Inflammatory macrophage (primary cell): ENCODE results near the gene KSR2.

ENCODE experiments used
- DNase-seq, 2 donors: peaks; one replicate each; pipeline ENCODE4 v3.0.0-alpha.2; 2020 to 2022

The KSR2 gene

GRCh38 chr12:117521346-117521745 is 447.4 kb downstream of the KSR2 start:
- DNase-seq = peak; percentile 85 to 90

GRCh38 chr12:117518594-117519270 is 450.1 kb downstream of the KSR2 start:
- DNase-seq = no peak

GRCh38 chr12:117517219-117517739 is 451.5 kb downstream of the KSR2 start:
- no peak for DNase-seq

DNA sequence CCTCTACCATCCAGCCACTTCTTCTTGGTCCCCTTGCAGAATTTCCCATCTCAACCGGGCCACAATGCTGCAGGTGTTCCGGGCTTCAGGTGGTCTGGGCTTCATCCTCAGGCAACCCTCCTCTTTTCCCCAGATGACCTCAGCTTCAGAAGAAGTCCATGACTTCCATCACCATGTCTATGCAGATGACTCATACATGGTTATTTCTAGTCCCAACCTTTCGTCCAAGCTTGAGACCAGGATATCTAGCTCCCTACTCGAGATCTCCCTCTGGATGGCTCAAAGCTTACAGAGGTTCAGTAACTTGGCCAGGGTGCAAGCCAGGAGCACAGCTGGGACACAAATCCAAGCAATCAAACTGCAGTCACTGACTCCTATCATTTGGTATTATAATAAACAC is 452.8 kb downstream of the KSR2 start:
- DNase-seq = no peak

DNA sequence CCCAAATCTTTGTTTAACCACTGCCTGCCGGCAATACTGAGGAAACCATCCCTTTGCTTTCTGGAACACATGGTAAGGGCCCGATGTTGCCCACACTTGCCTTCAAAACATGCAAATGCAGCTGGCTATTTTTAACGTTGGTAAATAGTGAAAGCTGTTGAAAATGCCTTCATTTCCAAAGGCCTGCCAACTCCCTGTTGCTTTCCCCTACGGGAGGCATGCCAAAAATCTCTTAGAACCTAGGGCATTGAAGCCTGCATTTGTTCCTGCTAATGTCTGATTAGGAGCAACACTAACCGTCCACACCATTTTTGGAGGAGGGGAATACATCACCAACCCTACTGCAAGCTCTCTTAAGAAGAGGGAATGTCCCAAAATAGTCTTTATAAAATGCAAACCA is 454.8 kb downstream of the KSR2 start:
- DNase-seq = no peak

DNA sequence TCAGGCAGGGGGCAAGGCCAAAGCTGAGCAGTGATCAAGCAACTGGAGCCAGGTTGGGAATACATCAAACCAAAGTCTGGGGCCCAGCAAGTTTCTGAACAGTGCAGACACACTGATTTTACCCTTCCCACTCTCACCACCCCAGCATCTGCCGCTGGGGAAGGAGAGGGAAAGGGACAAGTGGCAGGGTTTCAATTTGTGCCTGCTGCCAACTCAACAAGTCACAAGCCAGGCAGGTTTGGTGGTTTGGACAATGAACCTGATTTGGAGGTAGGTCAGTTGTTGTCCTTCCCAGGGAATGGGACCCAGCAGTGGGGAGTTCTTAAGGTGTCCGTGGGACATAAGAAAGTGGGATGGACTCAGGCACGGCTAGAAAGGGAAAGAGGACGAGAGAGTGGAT is 455.4 kb downstream of the KSR2 start:
- DNase-seq = no peak

- no peak for DNase-seq
These were observed 460.3 kb downstream of the KSR2 start for GRCh38 chr12:117508468-117508867.

DNA sequence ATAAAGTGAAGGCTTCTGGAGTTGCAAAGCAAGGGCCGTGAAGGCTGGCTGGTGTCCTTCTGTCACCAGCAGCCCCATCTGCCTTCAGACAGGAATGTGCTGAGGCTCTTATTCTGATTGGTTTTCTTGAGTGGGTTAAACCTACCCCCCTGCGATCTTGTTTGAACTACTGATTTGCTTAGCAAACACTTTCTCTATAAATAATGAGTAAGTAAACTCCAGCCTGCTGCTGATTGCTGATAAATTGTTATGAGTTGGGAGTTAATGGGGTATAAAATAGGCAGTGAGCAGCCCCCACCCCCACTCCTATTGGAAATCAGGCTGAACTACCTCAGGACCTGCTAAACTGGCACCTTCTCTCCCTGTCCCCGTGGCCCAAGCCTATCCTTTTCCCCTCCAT is 461.2 kb downstream of the KSR2 start:
- DNase-seq = no peak

- no peak for DNase-seq
These were observed 462.5 kb downstream of the KSR2 start for GRCh38 chr12:117506333-117506732.

DNA sequence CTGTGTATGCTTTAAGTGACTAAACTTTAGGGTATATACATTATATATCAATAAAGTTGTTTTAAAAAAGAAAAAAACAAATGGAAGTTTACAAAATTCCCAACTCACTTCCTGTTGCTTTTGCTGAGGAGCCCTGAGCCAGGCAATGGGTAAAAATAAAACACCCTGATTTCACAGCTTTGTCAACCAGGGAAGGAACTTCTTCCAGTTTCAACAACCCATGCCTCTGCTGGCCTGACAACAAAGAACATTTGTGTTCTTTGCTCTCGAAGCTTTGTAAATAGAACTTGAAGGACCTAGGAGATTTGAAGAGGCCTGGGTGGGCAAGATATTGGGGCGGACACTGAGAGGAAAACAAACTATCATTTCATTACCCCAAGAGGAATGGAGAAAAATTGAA is 466.2 kb downstream of the KSR2 start:
- peak in 1 of 2 donors; percentile 2 for DNase-seq

GRCh38 chr12:117502233-117502632 is 466.6 kb downstream of the KSR2 start:
- DNase-seq = no peak

DNA sequence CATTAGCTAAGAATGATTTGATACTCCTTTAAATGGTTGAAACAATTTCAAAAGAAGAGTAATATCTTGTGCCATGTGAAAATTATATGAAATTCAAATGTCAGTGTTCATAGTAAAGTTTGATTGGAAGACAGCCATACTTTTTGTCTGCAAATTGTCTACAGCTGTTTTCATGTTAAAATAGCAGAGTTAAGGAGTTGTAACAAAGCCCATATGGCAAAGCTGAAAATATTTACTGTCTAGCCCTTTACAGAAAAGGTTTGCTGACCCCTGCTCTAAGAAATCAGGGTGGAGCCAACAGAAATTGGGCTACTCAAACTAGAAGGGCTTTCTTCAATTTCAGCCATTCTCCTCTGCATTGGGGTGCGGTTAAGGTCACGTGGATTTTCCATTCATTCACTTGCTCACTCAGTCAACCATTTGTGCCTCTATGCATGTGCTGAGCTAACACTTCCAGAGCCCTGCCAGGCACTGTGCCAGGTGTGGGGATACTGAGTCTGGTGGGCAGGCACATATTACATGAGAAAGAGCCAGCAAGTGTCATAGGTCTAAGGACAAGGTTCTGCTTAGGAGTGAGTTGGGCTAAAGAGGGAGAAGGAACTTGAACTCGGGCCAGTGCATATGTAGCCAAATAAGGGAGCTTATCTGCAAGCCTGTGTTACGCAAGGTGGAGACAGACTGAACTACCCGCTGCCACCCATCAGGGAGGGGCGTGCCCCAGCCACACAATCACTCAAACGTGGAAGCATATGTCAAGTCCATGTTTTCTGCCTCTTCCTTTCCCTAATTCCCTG is 467.5 kb downstream of the KSR2 start:
- peak; percentile 7 to 18 for DNase-seq

- DNase-seq = no peak
These were observed 468.9 kb downstream of the KSR2 start for GRCh38 chr12:117499759-117500485.

GRCh38 chr12:117498880-117499279 is 469.9 kb downstream of the KSR2 start:
- no peak for DNase-seq

- DNase-seq = no peak
These were observed 470.5 kb downstream of the KSR2 start for GRCh38 chr12:117498256-117498655.

- no peak for DNase-seq
These were observed 471.4 kb downstream of the KSR2 start for GRCh38 chr12:117497407-117497806.

DNA sequence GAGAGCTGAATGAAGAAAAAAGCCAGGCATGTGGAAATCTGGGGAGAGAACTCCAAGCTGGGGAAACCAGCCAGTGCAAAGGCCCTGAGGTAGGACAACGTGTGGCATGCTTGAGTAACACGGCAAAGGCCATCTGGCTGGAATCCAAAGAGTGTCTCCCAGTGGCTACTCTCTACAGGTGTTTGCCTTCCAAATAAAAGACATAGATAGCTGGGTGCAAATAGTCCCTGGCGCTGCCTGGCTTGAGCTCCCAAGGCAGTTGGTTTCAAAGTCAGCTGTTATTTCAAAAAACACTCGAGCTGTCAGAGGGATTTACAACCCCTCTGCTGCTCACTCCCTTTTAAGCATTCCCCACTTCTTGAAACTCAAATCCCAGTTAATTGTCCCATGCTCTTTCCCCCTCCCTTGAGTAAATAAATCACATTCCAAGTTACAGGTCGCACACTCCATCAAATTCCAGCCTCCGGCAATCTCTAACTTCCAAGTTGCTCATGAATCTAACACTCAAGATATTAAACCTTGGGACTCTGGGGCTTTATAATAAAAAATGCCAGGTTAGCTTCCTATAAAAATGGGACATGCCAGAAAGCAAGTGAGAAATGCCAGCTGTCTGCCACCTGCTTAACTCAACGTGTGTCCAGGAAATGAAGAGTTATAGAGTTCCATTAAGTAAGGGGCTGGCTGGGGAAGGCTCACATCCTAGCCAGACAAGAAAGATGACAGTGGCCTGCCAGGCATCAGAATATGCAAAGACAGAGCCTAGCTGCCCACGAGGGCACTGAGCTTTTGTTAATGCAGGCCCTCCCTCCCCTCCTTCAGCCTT is 473.7 kb downstream of the KSR2 start:
- no peak for DNase-seq

DNA sequence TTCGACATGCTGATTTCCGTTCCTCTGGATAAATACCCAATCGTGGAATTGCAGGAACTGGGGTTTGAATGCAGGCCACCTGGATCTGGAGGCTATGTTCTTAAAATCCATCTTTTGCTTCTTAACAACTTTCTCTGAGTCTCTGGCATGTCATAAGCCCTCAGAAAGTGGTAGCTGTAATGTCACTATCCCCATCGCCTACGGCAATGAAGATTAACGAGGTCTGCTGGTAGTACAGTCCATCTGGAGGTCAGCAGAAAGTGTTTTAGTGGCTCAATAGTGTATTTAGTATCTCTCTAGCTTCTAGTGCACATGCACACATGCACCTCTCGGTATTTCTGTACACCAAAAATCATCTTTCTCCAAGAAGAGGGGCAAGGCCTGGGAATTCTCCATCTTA is 477.1 kb downstream of the KSR2 start:
- DNase-seq = no peak

GRCh38 chr12:117490130-117490529 is 478.7 kb downstream of the KSR2 start:
- no peak for DNase-seq

DNA sequence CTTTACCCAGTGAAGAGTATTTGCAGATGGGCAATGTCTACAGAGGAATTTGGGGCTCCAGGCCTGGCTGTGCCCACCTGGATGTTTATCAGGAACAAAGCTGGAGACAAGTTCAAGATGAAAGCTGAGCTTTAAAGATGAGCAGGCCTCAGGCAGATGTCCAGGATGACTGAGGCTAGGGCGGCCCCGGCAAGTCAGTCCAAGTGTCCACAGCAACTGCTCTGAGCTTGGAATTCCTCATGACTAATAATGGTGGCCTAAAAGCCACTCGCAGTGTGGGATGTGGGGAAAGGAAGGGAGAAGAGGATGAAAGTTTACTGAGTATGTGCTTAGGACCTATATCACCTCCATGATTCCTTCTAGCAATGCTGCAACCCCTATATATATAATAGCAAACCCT is 479.1 kb downstream of the KSR2 start:
- DNase-seq = no peak

GRCh38 chr12:117486840-117487659 is 481.7 kb downstream of the KSR2 start:
- DNase-seq = peak; percentile 5 to 56
